MM.1S (cell line): Measurements from ENCODE around the gene ZNF547.

Experiments used
- DNase-seq: peaks from one replicate; pipeline ENCODE4 v3.0.0-alpha.2; 2015
- H2AFZ ChIP-seq: fragments of 300-600 bp; sonication (generic); 2 replicates; pipeline ENCODE4 v1.6.0; 2016; ENCODE audit warnings: antibody characterized with exemption, low read length
- H3F3A ChIP-seq: fragments of 300-600 bp; sonication (generic); 2 replicates; pipeline ENCODE4 v1.6.1; 2016; ENCODE audit warnings: mild to moderate bottlenecking, antibody characterized with exemption, low read length, moderate library complexity, mixed read lengths; ENCODE audit not compliant: insufficient read depth
- H3K27ac ChIP-seq: fragments of 300-600 bp; sonication (generic); 2 replicates; pipeline ENCODE4 v1.5.1; 2016; ENCODE audit warnings: mild to moderate bottlenecking, low read length
- H3K27me3 ChIP-seq: fragments of 300-600 bp; sonication (generic); replicated peaks from 2 replicates; pipeline ENCODE4 v1.6.0; 2016; ENCODE audit warnings: low read length; ENCODE audit not compliant: insufficient read depth
- H3K36me3 ChIP-seq: fragments of 300-600 bp; sonication (generic); replicated peaks from 2 replicates; pipeline ENCODE4 v1.6.1; 2016; ENCODE audit warnings: mild to moderate bottlenecking, low read length, mixed read lengths; ENCODE audit not compliant: insufficient read depth
- H3K4me1 ChIP-seq: fragments of 300-600 bp; sonication (generic); 2 replicates; pipeline ENCODE4 v1.6.1; 2016; ENCODE audit warnings: low read length, mixed read lengths
- H3K4me2 ChIP-seq: fragments of 300-600 bp; sonication (generic); 2 replicates; pipeline ENCODE4 v1.6.0; 2016; ENCODE audit warnings: low read depth, low read length
- H3K4me3 ChIP-seq: fragments of 300-600 bp; sonication (generic); 2 replicates; pipeline ENCODE4 v1.5.1; 2016; ENCODE audit warnings: low read length, mixed read lengths
- H3K79me2 ChIP-seq: fragments of 300-600 bp; sonication (generic); 2 replicates; pipeline ENCODE4 v1.6.1; 2016; ENCODE audit warnings: mixed run types, low read length, mixed read lengths
- H3K9ac ChIP-seq: fragments of 300-600 bp; sonication (generic); 2 replicates; pipeline ENCODE4 v1.6.1; 2016; ENCODE audit warnings: low read length, mixed read lengths
- H3K9me2 ChIP-seq: fragments of 300-600 bp; sonication (generic); replicated peaks from 2 replicates; pipeline ENCODE4 v1.6.1; 2016; ENCODE audit warnings: mild to moderate bottlenecking, low read length, mixed read lengths; ENCODE audit not compliant: insufficient read depth
- H3K9me3 ChIP-seq: fragments of 300-600 bp; sonication (generic); replicated peaks from 2 replicates; pipeline ENCODE4 v1.6.1; 2016; ENCODE audit warnings: mild to moderate bottlenecking, low read length, mixed read lengths; ENCODE audit not compliant: insufficient read depth
- H4K20me1 ChIP-seq: fragments of 300-600 bp; sonication (generic); 2 replicates; pipeline ENCODE4 v1.6.1; 2016; ENCODE audit warnings: mild to moderate bottlenecking, low read length, moderate library complexity, mixed read lengths; ENCODE audit not compliant: insufficient read depth
- EZH2 ChIP-seq: fragments of 300-600 bp; sonication (generic); optimal IDR thresholded peaks from 2 replicates; pipeline ENCODE3; 2017; ENCODE audit warnings: low read depth, mild to moderate bottlenecking, antibody characterized with exemption, low read length, mixed read lengths
- EZH2phosphoT487 ChIP-seq: fragments of 300-600 bp; sonication (generic); IDR thresholded peaks from 2 replicates; pipeline ENCODE4 v1.6.1; 2018; ENCODE audit warnings: antibody characterized with exemption, low read length
- TF ChIP-seq, protein P1 (sequence below): fragments of 300-600 bp; sonication (generic); IDR thresholded peaks from 2 replicates; pipeline ENCODE4 v1.5.1; 2016; ENCODE audit warnings: antibody characterized with exemption, low read length, mixed read lengths

ZNF547 gene

DNA sequence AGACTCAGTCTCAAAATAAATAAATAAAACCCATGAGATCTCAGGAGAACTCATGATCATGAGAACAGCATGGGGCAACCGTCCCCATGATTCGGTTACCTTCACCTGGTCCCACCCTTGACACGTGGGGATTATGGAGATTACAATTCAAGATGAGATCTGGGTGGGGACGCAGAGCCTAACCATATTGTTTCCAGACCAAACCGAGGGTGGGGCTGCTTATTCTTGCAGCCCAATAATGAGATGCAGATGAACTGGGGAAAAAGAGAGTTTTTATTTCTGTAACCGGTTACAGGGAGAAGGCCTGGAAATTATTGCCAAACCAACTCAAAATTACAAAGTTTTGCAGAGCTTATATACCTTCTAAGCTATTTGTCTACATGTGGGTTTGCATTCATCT, 12.8 kb downstream of the ZNF547 start:
- H4K20me1 ChIP-seq, result no peaks in the 10 kb centered on the region
- H3K9me2 ChIP-seq, result no peaks in the 10 kb centered on the region
- H3K27me3 ChIP-seq, result no peaks in the 10 kb centered on the region
- no peak overlapping the region for H3K4me3 ChIP-seq
- H3K4me1 ChIP-seq, result no peaks in the 10 kb centered on the region
- no peak for DNase-seq
- no peak overlapping the region for H3K9ac ChIP-seq
- H3K4me2 ChIP-seq, result no peak overlapping the region
- H2AFZ ChIP-seq, result no peak overlapping the region
- no peaks in the 10 kb centered on the region for H3K36me3 ChIP-seq
- TF ChIP-seq EZH2phosphoT487, result no peak
- no peak for TF ChIP-seq EZH2
- TF ChIP-seq, protein P1, sequence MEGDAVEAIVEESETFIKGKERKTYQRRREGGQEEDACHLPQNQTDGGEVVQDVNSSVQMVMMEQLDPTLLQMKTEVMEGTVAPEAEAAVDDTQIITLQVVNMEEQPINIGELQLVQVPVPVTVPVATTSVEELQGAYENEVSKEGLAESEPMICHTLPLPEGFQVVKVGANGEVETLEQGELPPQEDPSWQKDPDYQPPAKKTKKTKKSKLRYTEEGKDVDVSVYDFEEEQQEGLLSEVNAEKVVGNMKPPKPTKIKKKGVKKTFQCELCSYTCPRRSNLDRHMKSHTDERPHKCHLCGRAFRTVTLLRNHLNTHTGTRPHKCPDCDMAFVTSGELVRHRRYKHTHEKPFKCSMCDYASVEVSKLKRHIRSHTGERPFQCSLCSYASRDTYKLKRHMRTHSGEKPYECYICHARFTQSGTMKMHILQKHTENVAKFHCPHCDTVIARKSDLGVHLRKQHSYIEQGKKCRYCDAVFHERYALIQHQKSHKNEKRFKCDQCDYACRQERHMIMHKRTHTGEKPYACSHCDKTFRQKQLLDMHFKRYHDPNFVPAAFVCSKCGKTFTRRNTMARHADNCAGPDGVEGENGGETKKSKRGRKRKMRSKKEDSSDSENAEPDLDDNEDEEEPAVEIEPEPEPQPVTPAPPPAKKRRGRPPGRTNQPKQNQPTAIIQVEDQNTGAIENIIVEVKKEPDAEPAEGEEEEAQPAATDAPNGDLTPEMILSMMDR, result no peak
- no peaks in the 10 kb centered on the region for H3K79me2 ChIP-seq
- H3K27ac ChIP-seq, result no peak overlapping the region
- H3K9me3 ChIP-seq, result no peaks in the 10 kb centered on the region
- H3F3A ChIP-seq, result no peaks in the 10 kb centered on the region

DNA sequence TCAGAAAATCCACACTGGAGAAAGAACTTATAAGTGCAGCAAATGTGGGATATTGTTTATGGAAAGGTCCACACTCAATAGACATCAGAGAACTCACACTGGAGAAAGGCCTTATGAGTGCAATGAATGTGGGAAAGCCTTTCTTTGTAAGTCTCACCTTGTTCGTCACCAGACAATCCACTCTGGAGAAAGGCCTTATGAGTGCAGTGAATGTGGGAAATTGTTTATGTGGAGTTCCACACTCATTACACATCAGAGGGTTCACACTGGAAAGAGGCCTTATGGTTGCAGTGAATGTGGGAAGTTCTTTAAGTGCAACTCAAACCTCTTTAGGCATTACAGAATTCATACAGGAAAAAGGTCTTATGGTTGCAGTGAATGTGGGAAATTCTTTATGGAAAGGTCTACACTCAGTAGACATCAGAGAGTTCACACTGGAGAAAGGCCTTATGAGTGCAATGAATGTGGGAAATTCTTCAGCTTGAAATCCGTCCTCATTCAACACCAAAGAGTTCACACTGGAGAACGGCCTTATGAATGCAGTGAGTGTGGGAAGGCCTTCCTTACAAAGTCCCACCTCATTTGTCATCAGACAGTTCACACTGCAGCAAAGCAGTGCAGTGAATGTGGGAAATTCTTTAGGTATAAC, 14.3 kb downstream of the ZNF547 start:
- no peaks in the 10 kb centered on the region for H3K9me2 ChIP-seq
- H3K79me2 ChIP-seq, result no peaks in the 10 kb centered on the region
- H3K9me3 ChIP-seq, result no peaks in the 10 kb centered on the region
- TF ChIP-seq EZH2 (no peak), EZH2phosphoT487 (no peak)
- TF ChIP-seq, protein P1, result no peak
- H3K36me3 ChIP-seq, result no peaks in the 10 kb centered on the region
- H3K9ac ChIP-seq, result no peak overlapping the region
- no peak for DNase-seq
- H3K4me3 ChIP-seq, result no peak overlapping the region
- no peak overlapping the region for H3K27ac ChIP-seq
- no peaks in the 10 kb centered on the region for H3K4me1 ChIP-seq
- no peaks in the 10 kb centered on the region for H4K20me1 ChIP-seq
- H3K27me3 ChIP-seq, result no peaks in the 10 kb centered on the region
- no peak overlapping the region for H3K4me2 ChIP-seq
- H3F3A ChIP-seq, result no peaks in the 10 kb centered on the region
- no peak overlapping the region for H2AFZ ChIP-seq

DNA sequence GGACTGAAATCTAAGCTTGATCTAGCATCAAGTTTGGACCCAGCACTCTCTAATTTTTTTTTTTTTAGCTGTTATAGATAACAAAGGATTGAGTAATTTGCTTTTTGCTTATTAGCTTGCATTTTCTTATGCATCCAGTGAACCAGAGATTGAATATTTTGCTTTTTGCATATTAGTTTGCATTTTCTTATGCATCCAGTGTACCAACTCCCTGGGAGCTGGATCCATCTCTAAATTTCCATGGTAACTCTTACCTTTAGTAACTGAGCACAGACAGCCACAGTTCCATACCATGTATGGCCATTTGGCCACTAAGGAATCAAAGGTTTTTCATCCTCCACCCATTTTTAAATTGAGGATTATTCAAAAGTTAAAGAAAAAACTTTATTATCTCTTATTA, 17.6 kb downstream of the ZNF547 start:
- H3K4me1 ChIP-seq, result no peaks in the 10 kb centered on the region
- H3K9me2 ChIP-seq, result no peaks in the 10 kb centered on the region
- H4K20me1 ChIP-seq, result no peaks in the 10 kb centered on the region
- H3K9me3 ChIP-seq, result no peaks in the 10 kb centered on the region
- no peak for TF ChIP-seq EZH2
- TF ChIP-seq, protein P1, result no peak
- no peak for TF ChIP-seq EZH2phosphoT487
- H3F3A ChIP-seq, result no peaks in the 10 kb centered on the region
- DNase-seq, result no peak
- no peak overlapping the region for H3K27ac ChIP-seq
- H3K4me2 ChIP-seq, result no peak overlapping the region
- H3K4me3 ChIP-seq, result no peak overlapping the region
- no peaks in the 10 kb centered on the region for H3K27me3 ChIP-seq
- H3K9ac ChIP-seq, result no peak overlapping the region
- H3K36me3 ChIP-seq, result no peaks in the 10 kb centered on the region
- no peak overlapping the region for H2AFZ ChIP-seq
- no peaks in the 10 kb centered on the region for H3K79me2 ChIP-seq
